Activated CD8-positive, alpha-beta T cell treated with anti-CD3 and anti-CD28 coated beads, Interleukin-2, amount 10 ng/mL, durations not matched to agents 7 days and 5 days (primary cell): Measurements from ENCODE around the gene FOXC2. TPM values are rescaled to one million over a fixed set of nuclear protein-coding genes. Genes with fewer than 3 reads are reported as not detected.
A peak's percentile ranks its signal among the peaks of the same experiment; 100 is the strongest.

Source experiments
- ATAC-seq: fragments of 150-1000 bp; cut with Tn5 transposase; one replicate; pipeline ENCODE4 v1.10.0; 2021; ENCODE audit warnings: moderate library complexity
- CTCF ChIA-PET: fragments of 350-600 bp; sonication (Branson Sonifier 250); formaldehyde crosslinking; loops from one replicate; lab custom pipeline; 2021; ENCODE audit warnings: antibody characterized with exemption; lab: Charles Lee
- POLR2A ChIA-PET: fragments of 350-600 bp; sonication (Branson Sonifier 250); formaldehyde crosslinking; loops from one replicate; lab custom pipeline; 2021; ENCODE audit warnings: antibody characterized with exemption; lab: Charles Lee
- DNase-seq: peaks from one replicate; pipeline ENCODE4 v3.0.0-alpha.2; 2020
- H3K27ac Mint-ChIP-seq: one replicate; pipeline ENCODE4 v1.8.0; 2021; ENCODE audit warnings: mild to moderate bottlenecking, mixed read lengths
- H3K27me3 Mint-ChIP-seq: one replicate; pipeline ENCODE4 v1.8.0; 2021; ENCODE audit warnings: low read depth, mixed read lengths
- H3K36me3 Mint-ChIP-seq: one replicate; pipeline ENCODE4 v1.8.0; 2021; ENCODE audit warnings: low read depth, mixed read lengths
- H3K4me1 Mint-ChIP-seq: one replicate; pipeline ENCODE4 v1.8.0; 2021; ENCODE audit warnings: low read depth, mixed read lengths
- H3K4me3 Mint-ChIP-seq: one replicate; pipeline ENCODE4 v1.8.0; 2021; ENCODE audit warnings: mild to moderate bottlenecking, mixed read lengths
- H3K9me3 Mint-ChIP-seq: one replicate; pipeline ENCODE4 v1.8.0; 2022; ENCODE audit warnings: mixed read lengths; ENCODE audit not compliant: insufficient read depth
- total RNA-seq, 2 experiments: library from RNA; stranded (reverse); gene quantifications; one replicate each; pipeline ENCODE4 v1.2.3, GENCODE V29; 2021

FOXC2 gene
- total RNA-seq, 2 experiments from 2014 or later: not detected

DNA sequence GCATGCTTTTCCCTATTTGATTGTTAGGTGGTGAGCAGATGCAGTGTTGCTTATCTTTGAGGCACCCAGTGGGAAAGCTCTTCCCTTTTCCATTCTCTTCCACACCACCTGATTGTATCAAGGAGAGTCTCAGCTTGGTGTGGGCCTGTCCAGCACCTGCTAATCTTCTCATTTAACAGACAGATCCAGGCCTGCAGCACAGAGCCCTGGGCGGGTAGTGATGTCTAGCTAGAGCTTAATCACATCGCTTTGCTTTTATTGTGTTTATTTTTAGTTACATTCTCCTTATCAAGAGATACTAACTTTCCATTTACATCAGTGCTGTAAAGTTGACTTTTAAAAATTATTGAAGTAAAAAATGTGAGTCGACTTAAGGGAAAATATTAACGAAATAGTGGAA, 35.9 kb downstream of the FOXC2 start:
- no peaks in the 10 kb centered on the region for H3K9me3 Mint-ChIP-seq
- ChIA-PET POLR2A (no interaction called here), CTCF (no interaction called here)
- H3K4me1 Mint-ChIP-seq: peaks cover 13% of the 10 kb centered on the region
- H3K27ac Mint-ChIP-seq: no peak overlapping the region
- H3K27me3 Mint-ChIP-seq: peaks cover 22% of the 10 kb centered on the region
- DNase-seq (no peak), ATAC-seq (no peak)
- no peaks in the 10 kb centered on the region for H3K36me3 Mint-ChIP-seq
- H3K4me3 Mint-ChIP-seq: no peak overlapping the region

DNA sequence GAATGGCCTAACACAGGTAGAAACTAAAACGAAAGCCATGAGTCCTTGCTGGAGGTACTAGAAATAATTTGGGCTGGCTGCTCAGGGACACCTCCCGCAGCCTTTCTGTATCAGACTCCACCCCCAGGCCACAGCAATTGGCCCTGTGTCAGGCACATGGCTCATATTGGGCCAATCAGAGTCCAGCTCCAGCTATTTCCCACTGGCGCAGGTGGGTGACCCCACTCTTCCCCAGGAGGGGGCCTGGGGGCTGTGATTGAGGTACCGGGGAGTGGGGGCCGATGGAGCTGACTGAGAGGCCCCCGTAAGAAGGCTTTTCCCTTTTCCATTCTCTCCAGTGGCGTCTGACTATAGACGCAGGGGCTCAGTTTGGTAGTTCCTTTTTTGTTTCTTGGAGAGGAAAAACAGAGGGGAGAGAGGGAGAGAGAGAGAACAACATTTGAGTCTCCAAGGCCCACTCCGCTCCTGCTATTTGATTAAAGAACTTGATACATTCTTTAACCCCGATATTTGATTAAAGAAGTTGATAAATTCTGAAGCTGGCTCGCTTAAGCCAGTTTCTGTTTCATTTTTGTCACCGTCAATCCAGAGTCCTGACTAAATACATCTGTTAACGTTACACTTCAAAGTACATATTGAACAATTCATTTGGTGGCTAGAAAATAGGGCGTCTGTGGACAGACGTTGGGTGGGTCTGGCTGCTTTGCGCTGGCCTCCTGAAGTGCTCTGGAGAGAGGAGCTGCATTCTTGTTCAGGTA, 38.0 kb downstream of the FOXC2 start:
- POLR2A ChIA-PET: interaction anchor here (0.5 kb wide), 1 partner anchor 527 kb away, joined by 4 read pairs; no protein-coding TSS in a partner anchor
- peak; percentile 98 for ATAC-seq
- H3K9me3 Mint-ChIP-seq: no peaks in the 10 kb centered on the region
- DNase-seq: peak; percentile 55
- H3K27ac Mint-ChIP-seq: peak overlapping the region; percentile 32
- CTCF ChIA-PET: interaction anchor here (2.0 kb wide), 1 partner anchor 40 kb away, joined by 5 read pairs; no protein-coding TSS in a partner anchor
- peaks cover 13% of the 10 kb centered on the region for H3K4me1 Mint-ChIP-seq
- H3K4me3 Mint-ChIP-seq: peak overlapping the region; percentile 66
- H3K27me3 Mint-ChIP-seq: peaks cover 9% of the 10 kb centered on the region
- H3K36me3 Mint-ChIP-seq: no peaks in the 10 kb centered on the region

DNA sequence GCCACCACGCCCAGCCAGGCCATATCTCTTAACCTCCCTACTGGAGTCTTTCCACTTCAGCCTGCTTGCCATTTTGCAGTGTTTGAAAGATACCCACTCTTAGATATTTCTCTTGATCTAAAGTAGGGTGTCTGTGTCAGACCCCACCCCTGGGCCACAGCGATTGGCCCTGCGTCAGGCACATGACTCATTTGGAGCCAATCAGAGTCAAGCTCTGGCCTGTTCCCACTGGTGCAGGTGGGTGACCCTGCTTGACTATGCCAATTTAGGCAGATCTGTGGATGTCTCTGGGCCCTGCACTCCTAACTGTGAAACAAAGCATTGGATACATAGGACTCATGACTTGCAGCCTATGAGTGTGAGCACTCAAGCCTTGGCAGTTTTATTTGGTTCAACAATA, 39.3 kb downstream of the FOXC2 start:
- Mint-ChIP-seq H3K27me3 (no peaks in the 10 kb centered on the region), H3K9me3 (no peaks in the 10 kb centered on the region), H3K4me3 (no peak overlapping the region), H3K27ac (no peak overlapping the region), H3K4me1 (peaks cover 13% of the 10 kb centered on the region), H3K36me3 (no peaks in the 10 kb centered on the region)
- ATAC-seq (no peak), DNase-seq (no peak)
- ChIA-PET CTCF (no interaction called here), POLR2A (no interaction called here)

DNA sequence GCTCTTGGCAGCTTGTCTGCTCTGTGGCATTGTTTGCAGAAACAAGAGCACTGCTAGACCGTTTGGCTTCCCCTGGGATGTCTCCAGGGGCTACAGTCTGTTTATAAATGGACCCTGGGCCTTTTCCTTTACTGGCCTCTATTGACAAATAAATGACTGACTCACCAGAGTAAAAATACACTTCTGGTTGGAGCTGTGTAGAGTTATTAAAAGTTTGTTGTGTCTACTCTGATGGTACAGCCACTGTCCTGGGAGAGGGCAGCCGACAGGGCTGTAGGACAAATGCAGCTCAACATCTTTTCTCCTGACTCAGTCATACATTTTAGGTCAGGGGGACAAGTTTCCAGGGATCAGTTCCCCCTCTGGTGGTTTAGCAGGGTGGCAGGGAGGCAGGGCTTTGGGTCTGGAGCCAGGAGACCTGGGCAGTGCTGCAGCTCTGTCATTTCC, 41.7 kb downstream of the FOXC2 start:
- CTCF ChIA-PET: no interaction called here
- Mint-ChIP-seq H3K27me3 (peaks cover 2% of the 10 kb centered on the region), H3K36me3 (no peaks in the 10 kb centered on the region), H3K27ac (no peak overlapping the region), H3K4me1 (peaks cover 13% of the 10 kb centered on the region), H3K9me3 (no peaks in the 10 kb centered on the region), H3K4me3 (no peak overlapping the region)
- DNase-seq (no peak), ATAC-seq (no peak)
- POLR2A ChIA-PET: no interaction called here

DNA sequence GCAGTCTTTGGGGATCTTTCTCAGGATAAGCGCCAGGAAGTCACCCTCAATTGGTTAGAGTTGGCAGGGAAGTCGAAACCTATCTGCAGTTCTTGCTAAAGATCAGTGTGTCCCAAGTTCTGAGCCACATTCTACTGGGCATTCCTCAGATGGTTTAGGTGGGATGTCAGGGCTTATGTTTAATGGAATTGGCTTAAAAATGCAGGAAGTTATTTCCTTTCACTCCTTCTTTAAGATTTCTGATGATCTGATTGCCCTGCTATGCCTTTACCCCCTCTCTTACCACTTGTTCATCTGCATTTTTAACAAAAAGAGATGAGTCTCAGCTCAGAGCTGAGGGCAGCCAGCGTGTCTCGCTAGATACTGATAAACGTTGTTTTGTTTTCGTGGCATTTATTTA, 42.5 kb downstream of the FOXC2 start:
- H3K27me3 Mint-ChIP-seq: peaks cover 2% of the 10 kb centered on the region
- DNase-seq (no peak), ATAC-seq (no peak)
- H3K36me3 Mint-ChIP-seq: no peaks in the 10 kb centered on the region
- H3K4me1 Mint-ChIP-seq: peaks cover 13% of the 10 kb centered on the region
- H3K9me3 Mint-ChIP-seq: no peaks in the 10 kb centered on the region
- ChIA-PET POLR2A (no interaction called here), CTCF (no interaction called here)
- H3K27ac Mint-ChIP-seq: no peak overlapping the region
- no peak overlapping the region for H3K4me3 Mint-ChIP-seq

DNA sequence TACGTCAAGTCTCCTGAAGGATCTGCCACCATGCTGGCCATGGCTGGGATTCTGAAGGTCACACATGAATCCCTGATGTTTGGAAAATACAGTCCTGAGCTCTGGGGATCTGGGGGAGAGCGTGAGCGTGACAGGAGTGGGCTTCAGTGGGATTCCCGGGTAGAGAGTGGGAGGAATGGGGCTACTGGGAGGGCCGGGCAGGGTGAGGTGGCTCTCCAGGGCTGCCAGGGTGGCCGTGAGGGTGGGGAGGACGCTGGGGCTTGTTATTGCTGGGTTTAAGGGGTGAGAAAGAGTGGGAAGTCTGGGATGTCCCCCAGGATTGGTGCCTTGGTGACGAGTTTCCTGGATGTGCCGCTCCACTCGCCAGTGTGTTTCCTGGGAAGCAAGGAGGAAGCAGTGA, 43.0 kb downstream of the FOXC2 start:
- CTCF ChIA-PET: no interaction called here
- no peak for ATAC-seq

DNA sequence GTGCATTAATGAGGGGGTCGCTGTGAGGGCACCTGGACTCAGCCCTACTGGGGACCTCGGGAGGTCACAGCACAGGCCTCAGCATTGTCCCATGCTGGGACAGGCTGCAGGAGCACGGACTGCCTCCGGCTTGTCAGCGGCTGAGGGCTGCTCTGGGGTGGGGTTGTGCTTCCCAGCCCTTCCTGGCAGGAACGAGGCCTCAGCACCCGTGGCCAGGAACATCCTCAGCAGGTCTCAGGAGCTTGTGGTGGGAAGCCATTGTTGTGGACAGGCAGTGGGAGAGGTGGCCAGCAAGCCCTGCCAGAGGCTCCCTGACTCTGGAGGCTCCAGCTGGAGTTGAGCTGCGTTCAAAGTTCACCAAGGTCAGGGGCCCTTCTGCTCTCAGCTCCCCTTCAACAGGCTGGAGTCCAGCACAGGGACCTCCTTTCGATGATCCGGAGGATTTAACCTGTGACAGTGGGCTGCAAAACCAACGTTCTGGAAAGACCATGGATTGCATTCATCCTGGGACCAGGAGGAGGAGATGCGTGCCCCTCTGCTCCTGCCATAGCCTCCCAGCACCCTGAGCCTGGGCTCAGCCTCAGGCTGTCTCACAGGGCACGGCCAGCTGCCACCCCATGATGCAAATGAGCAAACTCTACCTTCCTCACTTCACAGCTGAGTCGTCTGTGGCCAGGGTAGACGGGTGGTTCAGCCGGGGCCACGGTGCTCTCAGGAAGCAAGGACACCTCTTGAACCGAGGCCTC, 44.3 kb downstream of the FOXC2 start:
- Mint-ChIP-seq H3K4me3 (no peak overlapping the region), H3K27ac (no peak overlapping the region), H3K4me1 (no peaks in the 10 kb centered on the region), H3K36me3 (no peaks in the 10 kb centered on the region), H3K27me3 (peaks cover 2% of the 10 kb centered on the region), H3K9me3 (no peaks in the 10 kb centered on the region)
- DNase-seq: no peak
- ChIA-PET CTCF (no interaction called here), POLR2A (no interaction called here)
- ATAC-seq: no peak

More for the DNA sequence above, 43.0 kb downstream of the FOXC2 start:
- no peak overlapping the region for H3K27ac Mint-ChIP-seq
- H3K9me3 Mint-ChIP-seq: no peaks in the 10 kb centered on the region
- peaks cover 7% of the 10 kb centered on the region for H3K4me1 Mint-ChIP-seq
- no peaks in the 10 kb centered on the region for H3K36me3 Mint-ChIP-seq
- H3K4me3 Mint-ChIP-seq: no peak overlapping the region
- POLR2A ChIA-PET: no interaction called here
- H3K27me3 Mint-ChIP-seq: peaks cover 2% of the 10 kb centered on the region
- DNase-seq: no peak

DNA sequence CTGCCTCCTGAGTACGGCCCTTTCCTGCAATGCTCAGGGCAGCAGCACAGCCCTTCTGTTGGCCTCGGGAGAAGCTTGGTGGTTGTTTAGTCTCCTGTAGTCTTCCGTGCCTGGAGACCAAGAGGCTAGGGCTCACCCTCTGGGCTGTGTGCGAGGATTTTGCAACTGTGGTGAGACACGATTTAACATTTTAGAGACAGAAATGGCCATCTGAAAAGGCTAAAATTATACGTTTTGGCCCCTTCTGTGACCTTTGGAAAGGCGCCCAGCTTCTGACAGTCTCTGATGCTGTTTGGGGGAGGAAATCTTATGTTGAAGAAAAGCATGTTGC, 44.9 kb downstream of the FOXC2 start:
- ATAC-seq (no peak), DNase-seq (no peak)
- ChIA-PET CTCF (no interaction called here), POLR2A (no interaction called here)
- H3K27ac Mint-ChIP-seq: no peak overlapping the region
- no peaks in the 10 kb centered on the region for H3K4me1 Mint-ChIP-seq
- peaks cover 2% of the 10 kb centered on the region for H3K27me3 Mint-ChIP-seq
- H3K36me3 Mint-ChIP-seq: no peaks in the 10 kb centered on the region
- H3K4me3 Mint-ChIP-seq: no peak overlapping the region
- H3K9me3 Mint-ChIP-seq: no peaks in the 10 kb centered on the region

DNA sequence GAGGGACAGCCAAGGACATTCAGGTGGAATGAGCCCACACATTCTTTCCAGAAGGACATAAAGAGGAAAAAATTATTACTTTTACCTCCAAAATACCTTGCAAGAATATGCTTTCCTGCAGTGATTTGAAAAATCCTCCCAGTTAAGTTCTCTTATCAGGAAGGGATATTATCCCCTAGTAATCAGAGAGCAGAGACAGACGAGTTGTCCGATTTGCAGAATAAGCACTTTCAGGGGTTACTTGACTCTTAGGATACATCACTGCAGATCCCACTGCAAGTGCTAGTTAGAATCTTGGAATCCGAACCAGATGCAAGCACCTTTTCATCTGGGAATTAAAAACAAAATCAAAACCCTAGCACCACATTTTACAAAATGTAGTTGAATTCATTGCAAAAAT, 45.3 kb downstream of the FOXC2 start:
- Mint-ChIP-seq H3K36me3 (no peaks in the 10 kb centered on the region), H3K27me3 (peaks cover 2% of the 10 kb centered on the region), H3K9me3 (no peaks in the 10 kb centered on the region), H3K4me1 (no peaks in the 10 kb centered on the region), H3K27ac (no peak overlapping the region), H3K4me3 (no peak overlapping the region)
- no peak for DNase-seq
- ChIA-PET CTCF (no interaction called here), POLR2A (no interaction called here)
- no peak for ATAC-seq

DNA sequence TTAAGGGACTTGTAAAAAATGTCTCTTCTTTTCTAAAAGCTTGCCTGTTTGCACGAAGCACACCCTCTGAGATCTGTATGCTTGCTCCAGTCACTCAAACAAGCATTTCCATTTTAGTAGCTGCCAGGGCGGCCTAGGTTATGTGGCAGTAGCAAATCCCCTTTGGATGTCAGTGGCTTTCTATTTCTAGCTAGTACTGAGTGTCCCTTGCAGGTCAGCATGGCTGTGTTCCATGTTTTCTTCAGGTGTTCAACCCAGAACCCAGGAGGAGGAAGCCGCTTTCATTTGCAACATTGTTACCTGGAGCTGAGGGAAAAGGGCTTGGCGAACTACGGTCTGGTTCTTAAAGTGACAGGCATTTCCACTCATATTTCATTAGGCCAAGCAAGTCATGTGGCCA, 48.1 kb downstream of the FOXC2 start:
- peaks cover 2% of the 10 kb centered on the region for H3K27me3 Mint-ChIP-seq
- ChIA-PET POLR2A (no interaction called here), CTCF (interaction anchor here (0.7 kb wide), 1 partner anchor 403 kb away, joined by 3 read pairs; no protein-coding TSS in a partner anchor)
- H3K27ac Mint-ChIP-seq: no peak overlapping the region
- DNase-seq (no peak), ATAC-seq (no peak)
- H3K4me1 Mint-ChIP-seq: no peaks in the 10 kb centered on the region
- H3K4me3 Mint-ChIP-seq: no peak overlapping the region
- no peaks in the 10 kb centered on the region for H3K9me3 Mint-ChIP-seq
- H3K36me3 Mint-ChIP-seq: no peaks in the 10 kb centered on the region

DNA sequence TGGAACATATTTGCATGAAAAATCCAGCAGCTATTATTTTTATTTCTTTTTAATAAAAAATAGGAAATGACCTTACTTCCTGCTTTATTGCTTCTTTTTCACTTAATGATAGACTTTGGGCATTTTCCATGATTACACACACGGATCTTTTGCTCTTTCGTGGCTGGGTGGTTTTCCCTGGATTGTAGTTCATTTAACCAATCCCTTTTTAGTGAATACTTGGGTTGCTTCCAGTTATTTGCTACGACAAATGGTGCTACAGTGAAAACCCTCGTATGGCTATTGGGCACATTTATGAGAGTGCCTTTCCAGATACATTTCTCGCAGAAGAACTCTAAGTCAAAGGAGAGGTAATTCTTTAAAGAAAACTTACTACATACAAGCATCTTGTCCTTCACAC, 50.3 kb downstream of the FOXC2 start:
- no peak overlapping the region for H3K4me3 Mint-ChIP-seq
- POLR2A ChIA-PET: no interaction called here
- H3K36me3 Mint-ChIP-seq: no peaks in the 10 kb centered on the region
- H3K27me3 Mint-ChIP-seq: peaks cover 2% of the 10 kb centered on the region
- CTCF ChIA-PET: no interaction called here
- DNase-seq (no peak), ATAC-seq (no peak)
- no peak overlapping the region for H3K27ac Mint-ChIP-seq
- no peaks in the 10 kb centered on the region for H3K9me3 Mint-ChIP-seq
- H3K4me1 Mint-ChIP-seq: no peaks in the 10 kb centered on the region

DNA sequence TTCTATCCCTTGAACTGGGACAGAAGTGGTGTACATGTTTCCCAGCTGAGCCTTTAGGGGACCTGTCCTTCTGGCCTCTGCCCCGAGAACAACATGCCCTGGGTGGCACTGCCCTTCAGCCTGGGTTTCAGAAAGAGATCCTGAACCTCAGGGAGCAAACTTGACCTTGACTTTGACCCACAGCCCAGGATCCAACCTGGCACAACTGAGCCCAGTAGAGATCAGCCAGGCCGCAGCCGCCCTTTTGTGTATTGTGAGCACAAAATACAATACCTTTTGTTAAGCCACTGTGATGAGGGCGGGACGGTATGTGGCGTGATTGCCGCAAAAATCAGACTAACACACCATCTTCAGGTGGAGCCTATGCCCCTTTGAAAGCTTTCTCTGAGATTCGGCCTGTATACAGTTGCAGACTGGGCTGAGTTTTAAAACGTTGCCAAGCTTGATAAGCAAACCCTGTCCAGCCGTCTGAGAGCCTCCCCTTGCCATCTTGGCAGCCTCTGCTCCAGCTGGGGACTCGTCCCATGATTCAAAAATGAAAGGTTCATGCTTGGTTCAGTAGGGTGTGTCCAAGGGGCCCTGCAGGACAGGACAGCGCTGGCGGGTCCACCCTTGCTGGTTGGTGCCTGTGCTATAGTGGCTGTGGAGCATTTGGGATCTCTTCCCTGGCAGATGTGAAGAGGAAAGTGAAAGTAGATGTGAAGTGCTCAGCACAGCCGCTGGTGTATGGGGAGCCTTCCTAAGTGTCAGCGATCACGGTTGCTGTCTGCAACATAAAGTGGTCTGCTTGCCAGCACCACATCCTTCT, 52.0 kb downstream of the FOXC2 start:
- Mint-ChIP-seq H3K36me3 (no peaks in the 10 kb centered on the region), H3K4me3 (no peak overlapping the region), H3K4me1 (no peaks in the 10 kb centered on the region), H3K27ac (no peak overlapping the region), H3K27me3 (no peaks in the 10 kb centered on the region), H3K9me3 (no peaks in the 10 kb centered on the region)
- POLR2A ChIA-PET: no interaction called here
- CTCF ChIA-PET: no interaction called here
- ATAC-seq (no peak), DNase-seq (no peak)
